Testis (tissue), 2 donors: ENCODE measurements around the gene TSTD1.
"Not testable (repeated sequence)": the region's sequence is repeated elsewhere in the genome, so short reads cannot be mapped to it uniquely, and the experiment has no call there.

Experiments used
- POLR2A ChIP-seq: fragments of 450-650 bp; IDR thresholded peaks from one replicate; pipeline ENCODE4 v1.6.1; 2017; ENCODE audit warnings: antibody characterized with exemption, mild to moderate bottlenecking, moderate library complexity
- TF ChIP-seq, protein P1 (sequence below), 3 experiments: fragments of 450-650 bp in 2 of 3; fragments of 200-600 bp in 1 of 3; sonication (generic) in 1 of 3; IDR thresholded peaks; one replicate each; pipeline ENCODE4 v1.5.1; 2016 to 2019; ENCODE audit warnings: antibody characterized with exemption in 3 of 3, mild to moderate bottlenecking in 2 of 3, moderate library complexity in 1 of 3

DNA sequence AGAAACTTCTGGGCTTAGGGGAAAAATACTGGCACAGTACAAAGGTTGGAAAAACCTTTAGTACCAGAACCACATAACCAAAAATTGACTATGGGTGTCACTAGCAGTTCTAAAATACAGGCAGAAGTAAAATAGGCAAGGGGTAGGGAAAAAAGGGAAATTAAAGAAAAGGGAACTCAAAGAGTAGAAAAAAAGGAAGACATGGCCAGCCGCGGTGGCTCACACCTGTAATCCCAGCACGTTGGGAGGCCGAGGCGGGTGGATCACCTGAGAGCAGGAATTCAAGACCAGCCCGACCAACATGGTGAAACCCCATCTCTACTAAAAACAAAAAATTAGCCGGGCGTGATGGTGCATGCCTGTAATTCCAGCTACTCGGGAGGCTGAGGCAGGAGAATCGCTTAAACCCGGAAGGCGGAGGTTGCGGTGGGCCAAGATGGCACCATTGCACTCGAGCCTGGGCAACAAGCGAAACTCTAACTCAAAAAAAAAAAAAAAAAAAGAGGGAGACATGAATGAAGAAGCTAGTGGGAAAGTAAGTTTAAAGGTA lies 19.6 kb downstream of the TSTD1 start:
- TF ChIP-seq, protein P1, sequence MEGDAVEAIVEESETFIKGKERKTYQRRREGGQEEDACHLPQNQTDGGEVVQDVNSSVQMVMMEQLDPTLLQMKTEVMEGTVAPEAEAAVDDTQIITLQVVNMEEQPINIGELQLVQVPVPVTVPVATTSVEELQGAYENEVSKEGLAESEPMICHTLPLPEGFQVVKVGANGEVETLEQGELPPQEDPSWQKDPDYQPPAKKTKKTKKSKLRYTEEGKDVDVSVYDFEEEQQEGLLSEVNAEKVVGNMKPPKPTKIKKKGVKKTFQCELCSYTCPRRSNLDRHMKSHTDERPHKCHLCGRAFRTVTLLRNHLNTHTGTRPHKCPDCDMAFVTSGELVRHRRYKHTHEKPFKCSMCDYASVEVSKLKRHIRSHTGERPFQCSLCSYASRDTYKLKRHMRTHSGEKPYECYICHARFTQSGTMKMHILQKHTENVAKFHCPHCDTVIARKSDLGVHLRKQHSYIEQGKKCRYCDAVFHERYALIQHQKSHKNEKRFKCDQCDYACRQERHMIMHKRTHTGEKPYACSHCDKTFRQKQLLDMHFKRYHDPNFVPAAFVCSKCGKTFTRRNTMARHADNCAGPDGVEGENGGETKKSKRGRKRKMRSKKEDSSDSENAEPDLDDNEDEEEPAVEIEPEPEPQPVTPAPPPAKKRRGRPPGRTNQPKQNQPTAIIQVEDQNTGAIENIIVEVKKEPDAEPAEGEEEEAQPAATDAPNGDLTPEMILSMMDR (IDR thresholded peaks at IDR 0.05) = not testable (repeated sequence)
- TF ChIP-seq POLR2A = not testable (repeated sequence)
